Measurements from ENCODE around the gene ATXN7. TPM values are rescaled to one million over a fixed set of nuclear protein-coding genes. Genes with fewer than 3 reads are reported as not detected.

The ATXN7 gene
- total RNA-seq, 1 donor from 2014 or later, result 13.2 TPM

DNA sequence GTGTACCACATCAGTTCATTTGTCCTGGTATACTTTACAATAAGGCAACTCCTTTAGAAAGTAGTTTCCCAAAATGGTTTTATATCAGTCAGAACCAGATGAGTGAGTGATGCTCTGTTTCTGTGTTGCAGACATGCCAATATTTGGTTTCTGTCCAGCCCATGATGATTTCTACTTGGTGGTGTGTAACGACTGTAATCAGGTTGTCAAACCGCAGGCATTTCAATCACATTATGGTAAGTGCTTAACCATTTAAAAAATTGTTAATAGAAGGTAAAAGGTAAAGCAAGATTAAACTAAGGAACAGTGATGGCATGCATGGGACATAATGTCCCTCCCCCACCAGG, 88.6 kb downstream of the ATXN7 start:
- H3K36me3 ChIP-seq, result peaks cover 6 to 11% of the 10 kb centered on the region in 2 donors
- TF ChIP-seq, protein P1, sequence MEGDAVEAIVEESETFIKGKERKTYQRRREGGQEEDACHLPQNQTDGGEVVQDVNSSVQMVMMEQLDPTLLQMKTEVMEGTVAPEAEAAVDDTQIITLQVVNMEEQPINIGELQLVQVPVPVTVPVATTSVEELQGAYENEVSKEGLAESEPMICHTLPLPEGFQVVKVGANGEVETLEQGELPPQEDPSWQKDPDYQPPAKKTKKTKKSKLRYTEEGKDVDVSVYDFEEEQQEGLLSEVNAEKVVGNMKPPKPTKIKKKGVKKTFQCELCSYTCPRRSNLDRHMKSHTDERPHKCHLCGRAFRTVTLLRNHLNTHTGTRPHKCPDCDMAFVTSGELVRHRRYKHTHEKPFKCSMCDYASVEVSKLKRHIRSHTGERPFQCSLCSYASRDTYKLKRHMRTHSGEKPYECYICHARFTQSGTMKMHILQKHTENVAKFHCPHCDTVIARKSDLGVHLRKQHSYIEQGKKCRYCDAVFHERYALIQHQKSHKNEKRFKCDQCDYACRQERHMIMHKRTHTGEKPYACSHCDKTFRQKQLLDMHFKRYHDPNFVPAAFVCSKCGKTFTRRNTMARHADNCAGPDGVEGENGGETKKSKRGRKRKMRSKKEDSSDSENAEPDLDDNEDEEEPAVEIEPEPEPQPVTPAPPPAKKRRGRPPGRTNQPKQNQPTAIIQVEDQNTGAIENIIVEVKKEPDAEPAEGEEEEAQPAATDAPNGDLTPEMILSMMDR (IDR thresholded peaks at IDR 0.05), result no peak
- H3K27ac ChIP-seq, result no peak overlapping the region
- no peak overlapping the region for H3K4me3 ChIP-seq
- no peak for DNase-seq (ENCODE audit: low spot score in 2 of 2)
- no peaks in the 10 kb centered on the region for H3K4me1 ChIP-seq
- H3K9me3 ChIP-seq, result no peaks in the 10 kb centered on the region
- no peaks in the 10 kb centered on the region for H3K27me3 ChIP-seq
- intact Hi-C loops (cut with DNase I), result no loop called here

DNA sequence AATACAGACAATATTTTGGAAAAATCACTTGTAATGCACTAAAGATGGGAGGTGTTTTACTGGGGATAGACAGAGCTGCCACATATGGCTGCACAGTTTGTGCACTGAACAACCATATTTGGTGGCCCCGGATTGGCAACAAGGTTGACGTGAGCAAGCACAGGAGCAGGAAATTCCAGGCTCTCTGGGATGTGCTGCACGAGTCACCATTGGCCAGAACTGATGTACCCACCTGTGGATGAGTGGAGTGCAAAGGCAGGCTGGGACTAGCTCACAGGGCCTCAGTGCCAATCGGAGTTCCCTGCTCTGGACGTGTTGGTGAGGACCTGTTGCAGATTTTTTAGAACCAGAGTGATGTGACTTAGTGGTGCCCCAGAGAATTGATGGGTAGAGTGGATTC, 90.5 kb downstream of the ATXN7 start:
- no peak for DNase-seq (ENCODE audit: low spot score in 2 of 2)

DNA sequence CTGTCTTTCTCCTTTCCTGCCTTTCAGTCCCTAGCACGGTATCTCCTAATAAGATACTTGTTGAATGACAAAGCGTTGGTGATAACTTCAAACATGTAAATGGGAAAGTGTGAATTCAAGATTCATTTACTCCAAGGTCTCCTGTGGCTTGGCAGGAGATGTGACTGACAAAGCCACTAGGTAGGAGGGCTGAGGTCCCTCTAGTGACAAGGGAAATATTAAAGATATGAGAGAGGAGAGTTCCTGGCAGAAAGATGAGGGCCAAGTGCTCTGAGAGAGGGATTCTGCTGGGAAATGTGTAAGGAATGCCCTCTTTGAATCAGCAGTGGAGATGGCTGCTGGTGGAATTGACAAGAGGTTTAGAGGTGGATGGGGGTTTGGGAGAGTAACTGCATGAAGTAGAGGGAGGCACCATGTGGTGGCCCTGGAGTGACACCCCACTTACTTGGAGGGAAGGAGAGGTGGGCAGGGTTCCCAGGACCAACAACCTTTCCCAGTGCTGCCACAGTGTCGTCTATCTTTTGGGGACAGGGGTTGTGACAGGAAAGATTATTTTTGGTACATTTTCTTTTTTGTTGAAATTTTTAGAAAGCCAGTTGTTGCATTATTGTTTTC, 91.5 kb downstream of the ATXN7 start:
- DNase-seq (ENCODE audit: low spot score in 2 of 2), result no peak
- Histone ChIP-seq H3K4me3 (no peak overlapping the region), H3K27me3 (no peaks in the 10 kb centered on the region), H3K4me1 (peaks cover 0 to 15% of the 10 kb centered on the region in 2 donors), H3K27ac (no peak overlapping the region), H3K9me3 (no peaks in the 10 kb centered on the region), H3K36me3 (peaks cover 6 to 11% of the 10 kb centered on the region in 2 donors)
- intact Hi-C loops (cut with DNase I), result no loop called here
- TF ChIP-seq, protein P1 (IDR thresholded peaks at IDR 0.05), result no peak

More for the DNA sequence above, 90.5 kb downstream of the ATXN7 start:
- Histone ChIP-seq H3K4me3 (no peak overlapping the region), H3K27me3 (no peaks in the 10 kb centered on the region), H3K9me3 (no peaks in the 10 kb centered on the region), H3K4me1 (peaks cover 0 to 9% of the 10 kb centered on the region in 2 donors), H3K36me3 (peaks cover 6 to 11% of the 10 kb centered on the region in 2 donors), H3K27ac (no peak overlapping the region)
- TF ChIP-seq, protein P1 (IDR thresholded peaks at IDR 0.05), result no peak
- intact Hi-C loops (cut with DNase I), result no loop called here

DNA sequence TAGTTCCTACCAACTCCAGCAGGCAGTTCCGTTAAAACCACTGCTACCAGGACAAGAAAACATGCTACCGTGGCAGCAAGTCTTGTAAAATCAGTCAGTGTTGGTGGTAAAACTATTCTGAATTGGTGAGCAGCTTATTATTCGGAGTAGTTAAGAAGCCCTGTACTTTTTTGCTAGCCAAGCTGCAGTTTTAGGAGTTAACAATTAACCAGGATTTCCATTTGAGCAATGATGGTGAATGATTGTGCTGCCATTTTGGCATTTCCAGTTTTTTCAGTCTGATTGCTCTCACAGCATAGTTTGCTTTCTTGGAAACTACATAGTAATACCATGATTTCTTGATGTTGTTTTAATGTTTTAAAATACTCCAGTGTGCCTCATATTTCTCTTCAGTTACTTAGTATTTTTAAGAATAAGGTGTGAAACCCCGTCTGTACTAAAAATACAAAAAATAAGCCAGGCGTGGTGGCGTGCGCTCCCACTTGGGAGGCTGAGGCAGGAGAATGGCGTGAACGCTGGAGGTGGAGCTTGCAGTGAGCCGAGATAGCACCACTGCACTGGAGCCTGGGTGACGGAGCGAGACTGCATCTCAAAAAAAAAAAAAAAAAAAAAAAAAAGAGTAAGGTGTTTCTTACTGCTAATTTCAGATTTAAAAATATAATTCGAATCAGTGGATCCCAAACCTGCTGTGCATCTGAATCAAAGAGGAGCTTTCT, 92.3 kb downstream of the ATXN7 start:
- intact Hi-C loops (cut with DNase I), result no loop called here
- H3K27me3 ChIP-seq, result no peaks in the 10 kb centered on the region
- H3K4me1 ChIP-seq, result peaks cover 0 to 18% of the 10 kb centered on the region in 2 donors
- TF ChIP-seq, protein P1 (IDR thresholded peaks at IDR 0.05), result no peak
- H3K4me3 ChIP-seq, result no peak overlapping the region
- no peaks in the 10 kb centered on the region for H3K9me3 ChIP-seq
- DNase-seq (ENCODE audit: low spot score in 2 of 2), result no peak
- H3K36me3 ChIP-seq, result peaks cover 6 to 11% of the 10 kb centered on the region in 2 donors
- no peak overlapping the region for H3K27ac ChIP-seq

DNA sequence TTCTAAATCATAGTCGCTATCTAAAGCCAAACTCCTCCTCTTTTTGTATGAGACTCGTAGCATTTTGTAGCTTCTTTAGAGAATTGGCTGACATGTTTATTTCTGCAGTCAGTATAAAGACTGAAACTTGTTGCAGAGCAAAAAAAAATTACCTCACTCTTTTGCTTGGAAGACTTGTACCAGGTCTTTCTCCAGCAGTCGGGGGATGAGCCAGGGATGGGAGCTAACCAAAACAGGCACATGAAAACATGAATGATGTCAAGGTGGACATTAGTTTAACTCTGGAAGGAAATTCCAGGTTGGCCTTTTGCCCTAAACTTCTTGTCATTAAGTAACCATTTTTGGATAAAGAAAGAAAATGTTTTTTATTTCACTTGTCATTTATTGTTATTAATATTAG, 95.5 kb downstream of the ATXN7 start:
- TF ChIP-seq, protein P1 (IDR thresholded peaks at IDR 0.05), result no peak
- no peak for DNase-seq (ENCODE audit: low spot score in 2 of 2)
- Histone ChIP-seq H3K4me1 (peaks cover 0 to 20% of the 10 kb centered on the region in 2 donors), H3K9me3 (no peaks in the 10 kb centered on the region), H3K27me3 (no peaks in the 10 kb centered on the region), H3K4me3 (no peak overlapping the region), H3K36me3 (peaks cover 1 to 2% of the 10 kb centered on the region in 2 donors), H3K27ac (no peak overlapping the region)
- intact Hi-C loops (cut with DNase I), result no loop called here

Measured in ascending aorta (tissue), 2 donors.